Measurements from ENCODE around the gene JCAD.

The JCAD gene

GRCh38 chr10:30094601-30095000, 35.2 kb upstream of the JCAD start:
- Histone ChIP-seq H3K36me3 (ENCODE audit: insufficient read depth, low read length) (no peaks in the 10 kb centered on the region), H3K9me3 (ENCODE audit: low read depth, low read length) (no peaks in the 10 kb centered on the region), H3K27ac (no peak overlapping the region), H3K9ac (ENCODE audit: insufficient read length) (no peak overlapping the region), H3K4me3 (no peak overlapping the region)
- DNase-seq (ENCODE audit: low read depth, low spot score): no peak
- TF ChIP-seq POLR2AphosphoS5 (IDR thresholded peaks at IDR 0.05; ENCODE audit: borderline replicate concordance, low read depth, low read length) (no peak), FOXP2 (optimal IDR thresholded peaks at IDR 0.05; ENCODE audit: control extremely low read depth, extremely low read length, insufficient read depth) (no peak), EZH2 (IDR thresholded peaks at IDR 0.05) (no peak)

- Histone ChIP-seq H3K4me3 (no peak overlapping the region), H3K9me3 (ENCODE audit: low read depth, low read length) (no peaks in the 10 kb centered on the region), H3K27ac (no peak overlapping the region), H3K36me3 (ENCODE audit: insufficient read depth, low read length) (no peaks in the 10 kb centered on the region), H3K9ac (ENCODE audit: insufficient read length) (no peak overlapping the region)
- TF ChIP-seq EZH2 (IDR thresholded peaks at IDR 0.05) (no peak), FOXP2 (optimal IDR thresholded peaks at IDR 0.05; ENCODE audit: control extremely low read depth, extremely low read length, insufficient read depth) (no peak), POLR2AphosphoS5 (IDR thresholded peaks at IDR 0.05; ENCODE audit: borderline replicate concordance, low read depth, low read length) (no peak)
- DNase-seq (ENCODE audit: low read depth, low spot score): no peak
These were observed 34.0 kb upstream of the JCAD start for GRCh38 chr10:30093303-30093950.

GRCh38 chr10:30092151-30092790, 32.9 kb upstream of the JCAD start:
- no peak overlapping the region for H3K27ac ChIP-seq
- H3K36me3 ChIP-seq (ENCODE audit: insufficient read depth, low read length): no peaks in the 10 kb centered on the region
- no peak overlapping the region for H3K4me3 ChIP-seq
- TF ChIP-seq EZH2 (IDR thresholded peaks at IDR 0.05) (no peak), FOXP2 (optimal IDR thresholded peaks at IDR 0.05; ENCODE audit: control extremely low read depth, extremely low read length, insufficient read depth) (no peak), POLR2AphosphoS5 (IDR thresholded peaks at IDR 0.05; ENCODE audit: borderline replicate concordance, low read depth, low read length) (no peak)
- no peak for DNase-seq (ENCODE audit: low read depth, low spot score)
- H3K9me3 ChIP-seq (ENCODE audit: low read depth, low read length): no peaks in the 10 kb centered on the region
- H3K9ac ChIP-seq (ENCODE audit: insufficient read length): no peak overlapping the region

GRCh38 chr10:30091136-30091535, 31.8 kb upstream of the JCAD start:
- Histone ChIP-seq H3K4me3 (no peak overlapping the region), H3K9me3 (ENCODE audit: low read depth, low read length) (no peaks in the 10 kb centered on the region), H3K9ac (ENCODE audit: insufficient read length) (no peak overlapping the region), H3K27ac (no peak overlapping the region), H3K36me3 (ENCODE audit: insufficient read depth, low read length) (no peaks in the 10 kb centered on the region)
- DNase-seq (ENCODE audit: low read depth, low spot score): no peak
- no peak for TF ChIP-seq EZH2 (IDR thresholded peaks at IDR 0.05)
- TF ChIP-seq POLR2AphosphoS5 (IDR thresholded peaks at IDR 0.05; ENCODE audit: borderline replicate concordance, low read depth, low read length): no peak
- TF ChIP-seq FOXP2 (optimal IDR thresholded peaks at IDR 0.05; ENCODE audit: control extremely low read depth, extremely low read length, insufficient read depth): no peak

- no peak for DNase-seq (ENCODE audit: low read depth, low spot score)
- no peak overlapping the region for H3K27ac ChIP-seq
These were observed 28.8 kb upstream of the JCAD start for GRCh38 chr10:30088178-30088577.

GRCh38 chr10:30083934-30084333, 24.5 kb upstream of the JCAD start:
- Histone ChIP-seq H3K36me3 (ENCODE audit: insufficient read depth, low read length) (no peaks in the 10 kb centered on the region), H3K9ac (ENCODE audit: insufficient read length) (no peak overlapping the region), H3K9me3 (ENCODE audit: low read depth, low read length) (no peaks in the 10 kb centered on the region), H3K27ac (no peak overlapping the region), H3K4me3 (no peak overlapping the region)
- no peak for DNase-seq (ENCODE audit: low read depth, low spot score)
- no peak for TF ChIP-seq EZH2 (IDR thresholded peaks at IDR 0.05)
- no peak for TF ChIP-seq POLR2AphosphoS5 (IDR thresholded peaks at IDR 0.05; ENCODE audit: borderline replicate concordance, low read depth, low read length)

More at GRCh38 chr10:30088178-30088577, 28.8 kb upstream of the JCAD start:
- no peaks in the 10 kb centered on the region for H3K9me3 ChIP-seq (ENCODE audit: low read depth, low read length)
- TF ChIP-seq EZH2 (IDR thresholded peaks at IDR 0.05) (no peak), FOXP2 (optimal IDR thresholded peaks at IDR 0.05; ENCODE audit: control extremely low read depth, extremely low read length, insufficient read depth) (no peak), POLR2AphosphoS5 (IDR thresholded peaks at IDR 0.05; ENCODE audit: borderline replicate concordance, low read depth, low read length) (no peak)
- H3K9ac ChIP-seq (ENCODE audit: insufficient read length): no peak overlapping the region
- no peak overlapping the region for H3K4me3 ChIP-seq
- no peaks in the 10 kb centered on the region for H3K36me3 ChIP-seq (ENCODE audit: insufficient read depth, low read length)

GRCh38 chr10:30081182-30081581, 21.8 kb upstream of the JCAD start:
- H3K27ac ChIP-seq: no peak overlapping the region
- no peak for DNase-seq (ENCODE audit: low read depth, low spot score)
- H3K9me3 ChIP-seq (ENCODE audit: low read depth, low read length): no peaks in the 10 kb centered on the region
- TF ChIP-seq FOXP2 (optimal IDR thresholded peaks at IDR 0.05; ENCODE audit: control extremely low read depth, extremely low read length, insufficient read depth) (no peak), EZH2 (IDR thresholded peaks at IDR 0.05) (no peak), POLR2AphosphoS5 (IDR thresholded peaks at IDR 0.05; ENCODE audit: borderline replicate concordance, low read depth, low read length) (no peak)
- H3K4me3 ChIP-seq: no peak overlapping the region
- no peaks in the 10 kb centered on the region for H3K36me3 ChIP-seq (ENCODE audit: insufficient read depth, low read length)
- H3K9ac ChIP-seq (ENCODE audit: insufficient read length): no peak overlapping the region

- H3K4me3 ChIP-seq: no peak overlapping the region
- no peaks in the 10 kb centered on the region for H3K36me3 ChIP-seq (ENCODE audit: insufficient read depth, low read length)
- no peak overlapping the region for H3K27ac ChIP-seq
- no peaks in the 10 kb centered on the region for H3K9me3 ChIP-seq (ENCODE audit: low read depth, low read length)
- TF ChIP-seq FOXP2 (optimal IDR thresholded peaks at IDR 0.05; ENCODE audit: control extremely low read depth, extremely low read length, insufficient read depth): no peak
- no peak for TF ChIP-seq EZH2 (IDR thresholded peaks at IDR 0.05)
- TF ChIP-seq POLR2AphosphoS5 (IDR thresholded peaks at IDR 0.05; ENCODE audit: borderline replicate concordance, low read depth, low read length): no peak
- H3K9ac ChIP-seq (ENCODE audit: insufficient read length): no peak overlapping the region
- no peak for DNase-seq (ENCODE audit: low read depth, low spot score)
These were observed 20.8 kb upstream of the JCAD start for GRCh38 chr10:30080161-30080560.

All from SK-N-MC (cell line).